ENCODE data around the gene GPR180.
A peak's percentile ranks its signal among the peaks of the same experiment; 100 is the strongest.

Gene GPR180

GRCh38 chr13:94656176-94656575 is 54.5 kb downstream of the GPR180 start:
- DNase-seq (ENCODE audit: low spot score): no peak

DNA sequence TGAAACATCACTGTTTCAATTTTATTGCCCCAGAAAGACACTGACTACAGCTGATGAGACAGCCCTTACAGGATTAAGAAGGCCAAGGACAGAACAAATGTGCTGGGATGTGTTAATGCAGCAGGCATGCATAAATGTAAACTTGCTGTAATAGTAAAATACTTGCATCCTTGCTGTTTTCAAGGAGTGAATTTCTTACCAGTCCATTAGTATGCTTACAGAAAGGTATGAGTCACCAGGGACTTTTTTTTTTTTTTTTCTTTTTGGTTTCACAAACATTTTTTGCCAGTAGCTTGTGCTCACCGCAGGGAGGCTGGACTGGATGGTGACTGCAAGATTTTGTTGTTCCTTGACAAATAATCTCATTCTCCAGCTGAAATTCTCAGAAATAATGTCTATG is 55.1 kb downstream of the GPR180 start:
- peak; percentile 84 for DNase-seq (ENCODE audit: low spot score)

GRCh38 chr13:94657167-94657566 is 55.5 kb downstream of the GPR180 start:
- no peak for DNase-seq (ENCODE audit: low spot score)

- peak; percentile 13 for DNase-seq (ENCODE audit: low spot score)
These were observed 57.4 kb downstream of the GPR180 start for GRCh38 chr13:94658926-94659597.

DNA sequence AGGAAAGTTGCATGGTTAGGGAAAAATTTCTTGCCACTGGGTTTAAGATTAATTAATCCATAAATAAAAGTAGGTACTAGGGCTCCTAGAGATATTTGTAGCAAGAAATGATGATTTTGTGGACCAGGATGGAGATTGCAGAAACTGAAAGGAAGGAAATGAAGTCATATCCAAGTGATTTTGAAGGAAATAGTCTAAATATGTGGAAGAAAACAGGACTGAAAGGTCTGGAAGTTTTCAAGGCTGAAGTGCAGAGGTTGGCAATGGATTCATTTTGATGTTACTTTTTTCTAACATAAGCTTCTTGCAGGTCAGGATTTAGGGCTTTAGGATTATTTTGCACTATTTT is 57.9 kb downstream of the GPR180 start:
- no peak for DNase-seq (ENCODE audit: low spot score)

DNA sequence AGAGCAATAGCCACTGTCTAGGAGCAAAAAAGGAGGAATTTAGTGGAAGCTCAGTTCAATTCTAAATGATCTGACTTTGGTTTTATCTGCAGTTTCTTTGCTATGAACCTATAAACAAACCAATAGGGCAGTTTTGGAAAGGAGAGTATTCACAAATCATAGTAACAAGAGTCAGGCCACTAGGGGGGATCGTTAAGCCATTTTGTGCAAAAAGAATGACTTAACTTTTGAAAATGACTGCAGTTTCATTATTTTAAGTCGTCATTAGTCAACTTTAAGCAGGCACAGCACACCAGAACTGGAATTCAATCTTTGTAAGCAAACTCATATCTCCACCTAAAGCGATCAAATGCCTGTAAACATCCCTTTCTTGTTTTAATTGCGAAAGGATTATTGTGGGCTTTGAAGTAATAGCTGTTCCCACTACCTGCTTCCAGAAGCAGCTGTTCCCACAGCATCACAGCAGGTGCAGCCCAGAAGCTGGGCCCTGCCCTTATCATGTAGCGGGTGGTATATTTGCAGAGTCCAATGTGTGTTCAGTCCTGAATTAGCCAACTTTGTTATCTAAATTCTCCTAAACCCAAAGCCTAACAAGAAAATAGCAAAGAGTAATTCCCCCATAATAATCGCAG is 59.2 kb downstream of the GPR180 start:
- no peak for DNase-seq (ENCODE audit: low spot score)

DNA sequence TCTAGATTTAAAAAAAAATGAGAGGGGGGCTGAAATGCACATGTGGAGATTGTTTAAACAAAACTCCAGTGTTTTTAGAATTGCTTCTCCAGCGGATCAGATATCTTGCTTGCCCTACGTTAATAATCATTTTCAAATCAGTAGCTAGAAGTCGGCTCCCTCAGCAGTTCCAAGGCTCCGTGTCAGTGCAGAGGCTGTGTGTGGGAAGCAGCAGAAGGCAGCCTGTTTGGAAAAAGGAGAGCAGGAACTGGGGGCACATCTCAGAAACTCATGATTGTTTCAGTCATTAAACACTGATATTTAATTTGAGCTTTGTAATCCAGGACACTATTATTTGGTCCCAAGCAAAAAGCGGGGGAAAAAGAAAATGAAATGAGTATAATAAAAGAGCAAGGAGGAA is 59.7 kb downstream of the GPR180 start:
- no peak for DNase-seq (ENCODE audit: low spot score)

DNA sequence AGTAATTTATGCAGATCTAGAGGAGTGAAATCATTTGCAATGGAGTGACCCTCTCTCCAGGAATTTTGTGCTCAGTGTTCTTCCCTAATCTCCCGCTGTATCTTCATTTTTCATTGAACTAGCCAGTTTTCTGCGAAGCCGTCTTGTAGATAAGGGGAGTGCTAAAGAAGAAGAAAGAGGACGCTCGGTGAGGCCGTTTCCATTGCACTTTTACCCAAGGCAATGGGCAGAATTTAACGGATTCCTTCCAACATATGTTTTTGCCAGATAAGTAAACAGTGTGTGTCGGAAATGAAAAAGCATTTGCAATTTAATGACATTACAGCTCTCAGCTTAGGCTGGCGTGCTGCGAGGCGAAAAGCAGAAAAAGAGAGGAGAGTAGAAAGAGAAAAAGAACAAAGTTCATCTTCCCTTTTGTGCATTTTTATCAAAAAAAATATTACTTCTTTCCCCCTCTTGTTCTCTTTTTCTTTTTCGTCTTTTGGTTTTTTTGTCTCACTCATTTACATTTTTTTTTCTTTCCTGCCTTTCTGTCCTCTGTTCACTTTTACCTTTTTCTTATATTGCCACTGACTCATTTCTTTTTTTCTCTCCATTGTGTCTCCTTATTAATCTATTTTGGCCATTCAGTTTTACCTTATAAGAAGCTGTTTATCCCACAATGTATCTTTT is 60.8 kb downstream of the GPR180 start:
- DNase-seq (ENCODE audit: low spot score): no peak

DNA sequence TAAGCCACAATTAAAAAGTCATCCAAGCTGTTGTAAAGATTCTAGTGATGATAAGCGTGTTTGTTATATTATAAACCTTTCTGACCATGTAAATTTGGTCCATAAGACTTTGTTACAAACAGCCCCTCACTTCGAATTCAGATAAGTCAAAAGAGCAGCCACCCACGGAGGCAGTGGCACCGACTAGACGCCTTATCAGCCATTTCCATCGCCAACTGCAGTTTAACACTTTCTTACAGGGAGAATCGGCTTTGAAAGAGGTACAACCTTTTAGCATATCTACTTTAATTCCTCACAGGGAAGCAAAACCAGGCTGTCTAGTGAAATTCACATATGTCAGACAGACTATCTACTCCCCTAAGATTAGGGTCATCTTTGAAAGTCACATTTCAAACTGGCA is 63.2 kb downstream of the GPR180 start:
- DNase-seq (ENCODE audit: low spot score): no peak

- no peak for DNase-seq (ENCODE audit: low spot score)
These were observed 64.4 kb downstream of the GPR180 start for GRCh38 chr13:94666065-94666464.

GRCh38 chr13:94667190-94667589 is 65.5 kb downstream of the GPR180 start:
- DNase-seq (ENCODE audit: low spot score): no peak

GRCh38 chr13:94672400-94672799 is 70.7 kb downstream of the GPR180 start:
- no peak for DNase-seq (ENCODE audit: low spot score)

GRCh38 chr13:94673851-94674250 is 72.2 kb downstream of the GPR180 start:
- DNase-seq (ENCODE audit: low spot score): no peak

DNA sequence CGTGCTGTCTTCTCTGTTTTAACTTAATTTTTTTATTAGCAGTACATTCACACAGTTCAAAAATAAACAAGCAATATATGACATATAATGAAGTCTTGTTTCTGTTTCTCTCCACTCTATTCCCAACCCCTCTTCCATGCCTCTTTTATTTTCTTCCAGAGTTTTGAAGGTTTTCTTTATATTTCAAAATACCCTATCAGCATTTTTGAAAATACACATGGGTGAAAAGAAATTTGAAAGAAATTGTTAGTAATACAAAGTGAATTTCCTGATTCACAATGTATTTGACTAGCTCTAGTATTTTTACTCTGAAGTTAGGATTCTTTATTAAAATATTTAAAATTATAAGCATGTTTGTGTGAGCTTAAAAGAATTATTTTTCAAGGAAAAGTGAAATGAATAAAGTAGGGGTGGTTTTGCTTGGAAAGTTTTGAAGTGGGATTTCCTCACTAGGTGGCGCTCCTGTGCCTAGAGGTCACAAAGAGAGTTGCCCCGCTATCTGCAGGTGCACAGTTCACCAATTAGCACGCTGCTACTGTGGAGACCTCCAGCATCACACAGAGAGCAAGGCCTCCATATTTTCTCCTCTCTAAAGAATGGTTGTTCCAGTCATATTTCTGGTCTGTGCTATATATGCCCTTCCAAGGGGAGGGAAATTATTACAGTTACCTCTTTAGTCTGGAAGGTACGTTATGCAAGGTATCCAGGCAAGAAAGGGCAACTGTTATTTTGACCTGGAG is 73.1 kb downstream of the GPR180 start:
- DNase-seq (ENCODE audit: low spot score): peak; percentile 54

- no peak for DNase-seq (ENCODE audit: low spot score)
These were observed 76.1 kb downstream of the GPR180 start for GRCh38 chr13:94677799-94678198.

DNA sequence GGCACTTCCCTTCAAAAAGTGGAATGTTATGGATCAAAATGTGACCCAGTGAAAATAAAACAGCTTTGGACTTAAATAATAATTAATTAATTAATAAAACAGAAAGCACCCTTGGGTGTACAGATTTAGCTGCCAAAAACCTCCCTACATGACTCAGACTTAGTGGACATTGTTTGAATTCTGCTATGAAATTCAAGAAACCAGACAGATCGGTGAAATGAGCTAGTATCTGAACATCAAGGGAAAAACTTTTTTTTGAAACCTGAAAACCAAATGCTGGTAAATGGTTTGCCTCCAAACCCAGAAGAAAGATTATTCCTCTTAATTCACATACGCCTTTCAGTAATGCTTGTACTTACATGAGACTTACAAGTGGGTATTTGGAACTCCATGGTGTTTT is 77.2 kb downstream of the GPR180 start:
- no peak for DNase-seq (ENCODE audit: low spot score)

DNA sequence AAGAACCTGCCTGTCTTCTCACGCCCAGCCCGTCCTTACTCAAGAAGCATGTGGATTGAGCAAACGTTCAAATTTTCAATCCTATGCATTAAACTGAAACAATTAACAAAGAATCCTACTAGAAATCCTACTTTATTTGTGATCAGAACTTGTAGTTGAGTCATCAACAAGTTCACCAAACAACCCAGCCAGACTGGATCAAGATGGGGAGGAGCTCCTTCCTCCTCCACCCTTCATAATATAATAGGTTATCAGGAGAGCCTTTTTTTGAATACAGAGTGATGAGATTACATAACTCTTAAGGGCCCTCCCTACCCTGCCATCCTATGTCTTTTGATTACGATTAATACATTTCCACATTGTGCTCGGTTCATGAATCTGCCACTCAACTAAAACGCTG is 78.0 kb downstream of the GPR180 start:
- DNase-seq (ENCODE audit: low spot score): no peak

DNA sequence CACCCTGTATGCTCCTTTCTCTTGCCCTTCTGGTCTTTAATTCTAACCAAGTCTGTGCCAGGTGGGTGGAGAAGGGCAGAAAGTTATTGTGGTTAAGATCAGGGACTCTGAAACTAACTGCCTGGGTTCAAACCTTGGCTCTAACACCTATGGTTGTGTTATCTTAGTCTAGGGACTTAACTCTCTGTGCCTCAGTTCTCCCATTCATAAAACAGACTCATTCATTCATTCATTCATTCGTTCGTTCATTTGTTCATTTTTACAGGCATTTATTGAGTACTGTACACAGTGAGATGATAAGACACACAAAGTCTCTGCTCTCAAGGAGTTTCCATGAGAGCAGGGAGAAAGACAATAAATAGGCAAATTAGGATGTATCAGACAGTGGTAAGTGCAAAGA is 80.6 kb downstream of the GPR180 start:
- DNase-seq (ENCODE audit: low spot score): no peak

GRCh38 chr13:94683409-94683808 is 81.8 kb downstream of the GPR180 start:
- DNase-seq (ENCODE audit: low spot score): no peak
